ENCODE results near the gene H3-3A.

DNA sequence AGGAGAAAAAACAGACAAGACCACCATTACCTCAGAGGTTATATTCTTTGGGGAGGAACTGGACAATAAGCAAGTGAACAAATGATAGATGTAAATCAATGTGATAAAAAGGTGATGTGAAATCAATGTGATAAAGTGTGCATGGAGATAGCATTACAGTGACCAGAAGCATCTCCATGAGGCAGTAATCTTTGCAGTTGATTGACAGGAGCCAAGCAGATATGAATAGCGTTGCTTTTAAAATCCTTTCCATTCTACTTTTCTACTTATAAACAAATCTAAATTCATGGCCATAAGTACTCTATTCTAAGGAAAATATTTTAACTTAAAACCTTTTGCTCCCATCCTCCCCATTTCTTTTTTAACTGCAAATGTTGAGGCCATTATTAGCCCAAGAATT lies 2.8 kb upstream of the H3-3A start:
- no peak for TF ChIP-seq POLR2AphosphoS5 (IDR thresholded peaks at IDR 0.05)
- TF ChIP-seq, protein P1, sequence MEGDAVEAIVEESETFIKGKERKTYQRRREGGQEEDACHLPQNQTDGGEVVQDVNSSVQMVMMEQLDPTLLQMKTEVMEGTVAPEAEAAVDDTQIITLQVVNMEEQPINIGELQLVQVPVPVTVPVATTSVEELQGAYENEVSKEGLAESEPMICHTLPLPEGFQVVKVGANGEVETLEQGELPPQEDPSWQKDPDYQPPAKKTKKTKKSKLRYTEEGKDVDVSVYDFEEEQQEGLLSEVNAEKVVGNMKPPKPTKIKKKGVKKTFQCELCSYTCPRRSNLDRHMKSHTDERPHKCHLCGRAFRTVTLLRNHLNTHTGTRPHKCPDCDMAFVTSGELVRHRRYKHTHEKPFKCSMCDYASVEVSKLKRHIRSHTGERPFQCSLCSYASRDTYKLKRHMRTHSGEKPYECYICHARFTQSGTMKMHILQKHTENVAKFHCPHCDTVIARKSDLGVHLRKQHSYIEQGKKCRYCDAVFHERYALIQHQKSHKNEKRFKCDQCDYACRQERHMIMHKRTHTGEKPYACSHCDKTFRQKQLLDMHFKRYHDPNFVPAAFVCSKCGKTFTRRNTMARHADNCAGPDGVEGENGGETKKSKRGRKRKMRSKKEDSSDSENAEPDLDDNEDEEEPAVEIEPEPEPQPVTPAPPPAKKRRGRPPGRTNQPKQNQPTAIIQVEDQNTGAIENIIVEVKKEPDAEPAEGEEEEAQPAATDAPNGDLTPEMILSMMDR (IDR thresholded peaks at IDR 0.05; ENCODE audit: poor library complexity, severe bottlenecking): no peak
- TF ChIP-seq RAD21 (conservative IDR thresholded peaks at IDR 0.05): no peak
- TF ChIP-seq EZH2 (IDR thresholded peaks at IDR 0.05; ENCODE audit: borderline replicate concordance, insufficient read depth, low read length, poor library complexity, severe bottlenecking): no peak
- no peak for TF ChIP-seq TAF1 (IDR thresholded peaks at IDR 0.05; ENCODE audit: low read depth)
- TF ChIP-seq REST (IDR thresholded peaks at IDR 0.05; ENCODE audit: borderline replicate concordance): no peak

All from neural cell (in vitro differentiated cells).